Measurements from ENCODE around the gene CDCA8. TPM values are rescaled to one million over a fixed set of nuclear protein-coding genes. Genes with fewer than 3 reads are reported as not detected.

CDCA8 gene
- total RNA-seq, 2 donors from 2014 or later, result 2.1 to 8.6 TPM

GRCh38 chr1:37720231-37721130, 28.2 kb downstream of the CDCA8 start:
- WGBS, result 88% methylated on average over 22 of the region's 22 CpGs
- Histone ChIP-seq H3K27ac (no peak overlapping the region), H3K27me3 (replicated peaks; ENCODE audit: insufficient read depth) (no peaks in the 10 kb centered on the region), H3K4me1 (replicated peaks) (no peaks in the 10 kb centered on the region), H3K9me3 (no peaks in the 10 kb centered on the region), H3K4me3 (no peak overlapping the region), H3K36me3 (no peaks in the 10 kb centered on the region)
- TF ChIP-seq CTCF (IDR thresholded peaks at IDR 0.05), result no peak
- no peak for DNase-seq (ENCODE audit: low spot score)
- intact Hi-C loops (cut with DNase I), result no loop called here

GRCh38 chr1:37721565-37721964, 29.2 kb downstream of the CDCA8 start:
- Histone ChIP-seq H3K4me3 (no peak overlapping the region), H3K9me3 (no peaks in the 10 kb centered on the region), H3K4me1 (replicated peaks) (no peaks in the 10 kb centered on the region), H3K36me3 (no peaks in the 10 kb centered on the region), H3K27ac (no peak overlapping the region), H3K27me3 (replicated peaks; ENCODE audit: insufficient read depth) (no peaks in the 10 kb centered on the region)
- TF ChIP-seq POLR2AphosphoS5 (IDR thresholded peaks at IDR 0.05) (no peak), POLR2A (IDR thresholded peaks at IDR 0.05) (no peak), CTCF (IDR thresholded peaks at IDR 0.05) (no peak)
- DNase-seq (ENCODE audit: low spot score), result no peak
- intact Hi-C loops (cut with DNase I), result no loop called here
- WGBS, result 36% methylated on average over 19 of the region's 19 CpGs

- DNase-seq (ENCODE audit: low spot score), result no peak
- TF ChIP-seq POLR2A (IDR thresholded peaks at IDR 0.05) (no peak), CTCF (IDR thresholded peaks at IDR 0.05) (no peak), POLR2AphosphoS5 (IDR thresholded peaks at IDR 0.05) (no peak)
- intact Hi-C loops (cut with DNase I), result no loop called here
- Histone ChIP-seq H3K4me1 (replicated peaks) (no peaks in the 10 kb centered on the region), H3K9me3 (no peaks in the 10 kb centered on the region), H3K27me3 (replicated peaks; ENCODE audit: insufficient read depth) (no peaks in the 10 kb centered on the region), H3K4me3 (no peak overlapping the region), H3K36me3 (no peaks in the 10 kb centered on the region), H3K27ac (no peak overlapping the region)
- 72% methylated on average over 14 of the region's 14 CpGs for WGBS
Measured at GRCh38 chr1:37722181-37723071, 30.1 kb downstream of the CDCA8 start.

GRCh38 chr1:37723072-37723389, 30.7 kb downstream of the CDCA8 start:
- intact Hi-C loops (cut with DNase I), result no loop called here
- Histone ChIP-seq H3K9me3 (no peaks in the 10 kb centered on the region), H3K27ac (no peak overlapping the region), H3K36me3 (no peaks in the 10 kb centered on the region), H3K4me1 (replicated peaks) (no peaks in the 10 kb centered on the region), H3K27me3 (replicated peaks; ENCODE audit: insufficient read depth) (no peaks in the 10 kb centered on the region), H3K4me3 (no peak overlapping the region)
- DNase-seq (ENCODE audit: low spot score), result no peak
- WGBS, result 77% methylated on average over 6 of the region's 6 CpGs
- TF ChIP-seq POLR2AphosphoS5 (IDR thresholded peaks at IDR 0.05) (no peak), POLR2A (IDR thresholded peaks at IDR 0.05) (no peak)

GRCh38 chr1:37723390-37724078, 31.2 kb downstream of the CDCA8 start:
- Histone ChIP-seq H3K27me3 (replicated peaks; ENCODE audit: insufficient read depth) (no peaks in the 10 kb centered on the region), H3K27ac (no peak overlapping the region), H3K9me3 (no peaks in the 10 kb centered on the region), H3K4me3 (no peak overlapping the region), H3K4me1 (replicated peaks) (no peaks in the 10 kb centered on the region), H3K36me3 (no peaks in the 10 kb centered on the region)
- 51% methylated on average over 11 of the region's 11 CpGs for WGBS
- intact Hi-C loops (cut with DNase I), result no loop called here
- DNase-seq (ENCODE audit: low spot score), result no peak
- TF ChIP-seq CTCF (IDR thresholded peaks at IDR 0.05) (no peak), POLR2A (IDR thresholded peaks at IDR 0.05) (no peak), POLR2AphosphoS5 (IDR thresholded peaks at IDR 0.05) (no peak)
